ENCODE measurements around the gene MROH2A. TPM values are rescaled to one million over a fixed set of nuclear protein-coding genes. Genes with fewer than 3 reads are reported as not detected.
"Not testable (repeated sequence)": the region's sequence is repeated elsewhere in the genome, so short reads cannot be mapped to it uniquely, and the experiment has no call there.

Gene MROH2A, protein sequence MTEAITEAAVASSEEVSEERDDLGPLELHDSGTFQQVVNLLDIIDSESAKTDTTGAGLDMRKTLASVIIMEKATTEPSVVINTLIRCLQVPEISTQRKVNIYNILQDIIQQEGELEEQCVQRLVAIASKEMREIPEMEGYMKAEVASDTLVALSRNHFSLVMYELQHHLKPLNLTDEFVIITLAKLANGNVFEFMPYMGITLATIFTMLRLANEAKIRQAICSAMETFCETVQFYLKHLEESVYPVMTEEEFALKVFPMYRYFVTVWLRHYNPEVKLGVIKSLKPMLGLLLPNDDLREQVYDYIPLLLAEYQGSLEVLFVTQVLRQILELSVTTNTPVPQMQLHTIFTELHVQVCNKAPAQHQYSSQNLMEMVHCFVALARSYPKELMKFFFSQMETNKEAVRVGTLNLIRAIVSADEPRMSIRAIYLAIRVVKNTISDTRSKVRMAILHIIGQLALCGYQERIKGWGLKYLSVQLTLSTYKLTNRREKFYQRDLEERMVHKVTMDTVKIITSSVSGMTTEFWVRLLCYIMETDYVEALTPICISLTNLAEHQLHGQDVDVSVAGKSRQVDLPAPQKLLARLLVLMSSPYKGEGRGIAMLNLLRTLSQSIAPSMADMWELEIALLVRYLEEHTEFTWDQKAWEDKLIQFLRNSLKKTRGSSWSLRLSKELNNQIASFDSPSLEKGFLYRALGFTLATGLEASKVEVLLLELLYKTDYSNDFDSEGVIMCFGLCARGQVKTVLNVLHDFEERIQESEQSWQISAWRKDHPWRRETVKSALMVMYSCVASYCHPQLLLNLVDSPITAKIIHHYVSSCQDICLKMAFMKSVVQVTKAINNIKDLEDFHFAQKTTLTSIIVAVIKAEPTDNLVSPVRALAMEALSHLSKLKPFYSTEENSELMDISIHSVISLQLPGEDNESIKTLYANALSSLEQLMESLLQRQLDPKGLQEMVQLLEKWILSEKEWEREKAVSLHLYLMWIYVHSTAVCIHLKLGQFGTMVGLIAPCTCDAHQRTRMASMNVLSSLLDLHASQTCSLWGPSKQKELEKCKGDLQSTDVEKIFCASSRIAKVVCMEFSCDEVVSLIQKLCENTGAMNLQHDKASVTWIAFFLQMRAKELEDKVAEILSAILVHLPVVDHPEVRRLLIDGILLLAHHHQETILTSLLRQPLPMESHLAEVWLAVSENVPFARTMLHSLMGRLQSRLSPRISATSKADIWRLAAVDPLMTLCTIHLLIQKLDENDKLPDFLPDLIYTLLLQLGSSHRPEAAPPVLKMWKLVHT (N-terminal part only)
- not detected in 2 replicates for total RNA-seq (2014; rRNA removed; shearing (Covaris generic))
- polyA plus RNA-seq (2015; cell fraction: cytosol; rRNA removed) = not detected in 2 replicates
- polyA plus RNA-seq (2015; cell fraction: nucleus; rRNA removed) = 0.16 and 0.53 TPM in 2 replicates

DNA sequence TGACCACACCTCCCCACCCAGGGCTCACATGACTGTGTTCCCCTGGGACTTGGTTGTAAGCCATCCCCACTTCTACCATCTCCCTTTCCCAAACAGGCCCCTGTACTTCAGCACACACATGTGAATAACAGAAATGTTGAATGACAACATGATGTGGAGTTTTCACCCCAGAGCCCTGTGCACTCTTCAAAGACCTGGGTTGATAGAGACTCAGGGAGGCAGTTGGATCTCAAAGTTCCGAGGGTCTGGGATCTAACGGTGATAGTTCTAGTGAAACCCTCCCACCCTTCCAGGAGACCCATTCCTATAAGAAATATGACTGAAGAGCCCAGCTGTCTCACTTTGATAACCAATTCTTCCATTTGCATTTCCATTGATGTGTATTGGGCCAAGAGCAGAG lies at the start of gene MROH2A:
Gene MROH2A, plus strand, starts transcription at position 301 of the 400 bp plus-strand sequence. CDS start 1,029 bp downstream, outside the sequence.
- no peak for DNase-seq (ENCODE audit: low read depth)

DNA sequence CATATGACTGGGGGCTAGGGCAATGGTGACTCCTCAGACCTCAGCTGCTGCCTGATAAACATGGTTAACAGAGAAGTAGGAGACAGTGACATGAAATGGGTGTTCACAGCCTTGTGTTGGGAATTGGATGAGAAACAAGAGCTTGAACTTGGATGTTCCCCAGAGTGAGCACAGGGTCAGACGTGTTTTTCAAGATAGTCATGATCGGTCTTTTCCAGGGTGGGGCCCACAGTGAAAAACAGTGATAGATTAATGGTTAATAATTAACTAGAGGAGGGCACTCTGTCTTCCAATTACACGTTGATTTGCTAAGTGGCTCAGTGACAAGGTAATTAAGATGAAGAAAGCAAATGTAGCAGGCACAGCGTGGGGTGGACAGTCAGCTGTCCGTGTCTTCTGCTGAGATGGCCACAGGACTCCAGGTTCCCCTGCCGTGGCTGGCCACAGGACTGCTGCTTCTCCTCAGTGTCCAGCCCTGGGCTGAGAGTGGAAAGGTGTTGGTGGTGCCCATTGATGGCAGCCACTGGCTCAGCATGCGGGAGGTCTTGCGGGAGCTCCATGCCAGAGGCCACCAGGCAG lies 49.3 kb upstream of the MROH2A start, which contains the start of gene UGT1A3:
Gene UGT1A3, plus strand, starts transcription at position 320 of the 579 bp plus-strand sequence. Its CDS starts 85 bp downstream, at position 405.
- no peak for DNase-seq (ENCODE audit: low read depth)

DNA sequence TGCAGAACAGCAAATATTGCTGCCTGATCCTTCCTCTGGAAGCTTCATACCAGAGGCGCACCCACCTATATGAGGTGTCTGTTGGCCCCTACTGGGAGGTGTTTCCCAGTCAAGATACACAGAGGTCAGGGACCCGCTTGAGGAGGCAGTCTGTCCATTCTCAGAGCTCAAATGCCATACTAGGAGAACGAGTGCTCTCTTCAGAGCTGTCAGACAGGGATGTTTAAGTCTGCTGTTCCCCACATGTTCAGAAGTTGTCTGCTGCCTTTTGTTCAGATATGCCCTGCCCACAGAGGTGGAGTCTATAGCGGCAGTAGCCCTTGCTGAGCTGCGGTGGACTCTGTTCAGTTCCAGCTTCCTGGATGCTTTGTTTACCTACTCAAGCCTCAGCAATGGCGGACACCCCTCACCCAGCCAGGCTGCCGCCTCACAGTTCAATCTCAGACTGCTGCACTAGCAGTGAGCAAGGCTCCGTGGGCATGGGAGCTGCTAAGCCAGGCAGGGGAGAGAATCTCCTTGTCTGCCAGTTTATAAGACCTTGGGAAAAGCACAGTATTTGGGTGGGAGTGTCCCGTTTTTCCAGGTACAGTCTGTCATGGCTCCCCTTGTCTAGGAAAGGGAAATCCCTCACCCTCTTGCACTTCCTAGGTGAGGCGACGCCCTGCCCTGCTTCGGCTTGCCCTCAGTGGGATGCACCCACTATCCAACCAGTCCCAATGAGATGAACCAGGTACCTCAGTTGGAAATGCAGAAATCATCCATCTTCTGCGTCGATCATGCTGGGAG lies 41.1 kb upstream of the MROH2A start:
- not testable (repeated sequence) for DNase-seq (ENCODE audit: low read depth)

DNA sequence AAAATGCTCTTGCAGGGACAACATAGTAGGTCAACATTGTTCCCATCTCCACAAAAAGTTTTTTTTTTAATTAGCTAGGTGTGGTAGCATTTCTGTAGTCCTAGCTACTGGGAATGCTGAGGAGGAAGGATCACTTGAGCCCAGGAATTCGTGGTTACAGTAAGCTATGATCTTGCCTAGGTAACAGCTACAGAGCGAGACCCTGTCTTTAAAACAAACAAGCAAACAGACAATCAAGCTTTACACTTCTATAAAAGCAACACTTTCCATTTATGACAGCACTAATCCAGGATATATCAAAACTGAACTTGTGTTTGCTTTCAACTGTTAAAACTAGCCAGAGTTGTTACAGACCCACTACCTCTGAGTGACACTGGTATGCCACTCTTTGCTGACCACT lies 37.3 kb upstream of the MROH2A start:
- no peak for DNase-seq (ENCODE audit: low read depth)

DNA sequence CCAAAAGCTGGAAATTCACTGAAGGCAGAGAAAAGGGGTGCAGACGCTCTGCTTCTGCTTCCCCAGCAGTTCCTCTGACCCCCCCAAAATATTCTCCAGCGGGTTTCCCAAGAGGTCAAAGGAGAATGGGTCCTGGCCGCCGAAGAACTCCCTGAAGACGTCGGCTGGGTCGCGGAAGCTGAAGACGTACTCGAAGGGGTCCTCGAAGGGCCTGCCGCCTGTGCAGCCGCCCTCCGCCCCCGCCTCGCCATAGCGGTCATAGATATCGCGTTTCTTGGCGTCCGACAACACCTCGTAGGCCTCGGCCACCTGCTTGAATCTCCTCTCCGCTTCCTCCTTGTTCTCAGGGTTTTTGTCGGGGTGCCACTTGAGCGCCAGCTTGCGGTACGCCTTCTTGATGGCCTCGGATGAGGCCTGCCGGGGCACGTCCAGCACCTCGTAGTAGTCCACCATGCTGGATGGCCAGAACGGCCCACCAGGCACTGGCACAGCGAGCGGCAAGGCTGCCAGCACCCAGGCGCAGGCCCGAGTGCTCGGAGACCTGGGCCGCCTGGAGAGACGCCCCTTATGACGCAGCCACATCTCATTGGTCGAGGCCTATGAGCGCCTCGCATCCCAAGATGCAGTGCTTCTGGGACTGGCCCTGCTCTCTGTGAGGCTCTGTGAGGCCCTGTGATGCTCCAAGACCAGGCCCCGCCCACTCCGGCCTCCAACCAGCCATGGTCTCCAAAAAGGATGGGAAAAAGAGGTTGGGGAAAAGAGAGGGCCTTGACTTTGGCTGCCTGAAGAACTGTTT lies 34.5 kb upstream of the MROH2A start:
- DNase-seq (ENCODE audit: low read depth) = no peak

DNA sequence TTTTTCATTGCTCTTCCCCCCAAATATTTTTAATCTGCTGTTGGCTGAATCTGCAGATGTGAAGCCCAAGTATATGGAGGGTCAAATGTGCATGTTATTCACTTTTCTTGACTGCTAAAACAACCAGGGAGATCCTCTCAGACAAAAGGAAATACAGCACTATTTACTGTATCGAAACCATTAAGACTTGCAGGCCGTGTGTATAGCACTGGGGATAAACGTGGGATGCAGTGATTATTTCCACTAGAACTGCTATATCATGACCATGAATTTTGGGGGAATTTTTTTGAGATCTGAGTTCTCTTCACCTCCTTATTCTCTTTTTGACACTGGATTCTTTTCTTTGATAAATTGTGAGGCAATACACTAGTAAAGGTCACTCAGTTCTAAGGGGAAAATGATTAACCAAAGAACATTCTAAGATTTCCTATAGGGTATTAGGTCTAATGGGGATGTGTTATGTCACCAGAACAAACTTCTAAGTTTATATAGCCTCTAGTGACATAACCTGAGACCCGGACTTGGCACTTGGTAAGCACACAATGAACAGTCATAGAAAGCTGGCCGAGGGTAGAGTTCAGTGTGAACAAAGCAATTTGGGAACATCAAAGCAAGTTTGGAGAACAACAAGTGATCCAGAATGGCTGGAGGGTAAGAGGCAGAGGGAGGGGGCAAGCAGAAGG lies 32.9 kb upstream of the MROH2A start:
- no peak for DNase-seq (ENCODE audit: low read depth)

DNA sequence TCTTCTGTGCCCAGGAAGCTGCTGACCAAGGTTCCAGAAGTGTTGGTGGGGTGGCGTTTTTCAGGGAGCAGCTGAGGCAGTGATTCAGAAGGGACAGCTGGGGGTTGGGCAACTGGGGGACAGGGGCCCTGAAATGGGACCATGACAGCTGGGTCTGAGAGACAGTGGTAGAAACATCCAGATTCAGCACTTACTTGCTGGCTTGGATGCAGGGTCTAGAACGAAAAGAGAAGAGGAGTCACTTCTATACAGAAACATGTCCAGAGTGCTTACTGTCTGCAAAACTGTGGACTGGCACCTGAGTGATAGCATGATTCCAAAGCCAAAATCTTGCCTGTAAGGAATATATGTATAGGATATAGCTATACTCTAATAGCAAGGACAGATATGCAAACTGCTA lies 32.3 kb upstream of the MROH2A start:
- not testable (repeated sequence) for DNase-seq (ENCODE audit: low read depth)

DNA sequence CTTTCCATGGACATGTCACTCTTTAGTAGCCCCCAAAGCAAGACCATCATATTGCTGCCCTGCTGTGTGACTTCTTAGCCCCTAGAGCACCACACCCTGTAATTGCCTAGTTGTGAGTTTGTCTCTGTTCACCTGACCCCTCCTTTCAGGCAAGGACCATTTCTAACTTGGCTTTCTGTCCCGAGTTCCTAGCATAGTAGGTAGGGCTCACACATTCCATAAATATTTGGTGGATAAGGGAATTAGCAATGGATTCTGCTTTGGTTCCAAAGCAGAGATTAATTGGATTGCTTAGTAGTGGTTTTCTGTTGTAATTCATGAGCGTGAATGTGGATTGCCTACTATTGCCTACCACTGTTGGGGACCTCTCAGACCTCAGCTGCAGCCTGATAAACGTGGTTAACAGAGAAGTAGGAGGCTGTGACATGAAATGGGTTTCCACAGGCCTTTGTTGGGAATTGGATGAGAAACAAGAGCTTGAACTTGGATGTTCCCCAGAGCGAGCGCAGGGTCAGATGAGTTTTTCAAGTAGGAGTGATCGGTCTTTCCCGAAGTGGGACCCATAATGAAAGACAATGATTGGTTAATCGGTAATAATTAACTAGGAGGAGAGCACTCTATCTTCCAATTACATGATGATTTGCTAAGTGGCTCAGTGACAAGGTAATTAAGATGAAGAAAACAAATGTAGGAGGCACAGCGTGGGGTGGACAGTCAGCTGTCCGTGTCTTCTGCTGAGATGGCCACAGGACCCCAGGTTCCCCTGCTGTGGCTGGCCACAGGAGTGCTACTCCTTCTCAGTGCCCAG lies 31.5 kb upstream of the MROH2A start:
- no peak for DNase-seq (ENCODE audit: low read depth)

DNA sequence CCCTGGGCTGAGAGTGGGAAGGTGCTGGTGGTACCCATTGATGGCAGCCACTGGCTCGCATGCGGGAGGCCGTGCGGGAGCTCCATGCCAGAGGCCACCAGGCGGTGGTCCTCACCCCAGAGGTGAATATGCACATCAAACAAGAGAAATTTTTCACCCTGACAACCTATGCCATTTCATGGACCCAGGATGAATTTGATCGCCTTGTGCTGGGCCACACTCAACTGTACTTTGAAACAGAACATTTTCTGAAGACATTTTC lies 30.9 kb upstream of the MROH2A start:
- DNase-seq (ENCODE audit: low read depth) = no peak

DNA sequence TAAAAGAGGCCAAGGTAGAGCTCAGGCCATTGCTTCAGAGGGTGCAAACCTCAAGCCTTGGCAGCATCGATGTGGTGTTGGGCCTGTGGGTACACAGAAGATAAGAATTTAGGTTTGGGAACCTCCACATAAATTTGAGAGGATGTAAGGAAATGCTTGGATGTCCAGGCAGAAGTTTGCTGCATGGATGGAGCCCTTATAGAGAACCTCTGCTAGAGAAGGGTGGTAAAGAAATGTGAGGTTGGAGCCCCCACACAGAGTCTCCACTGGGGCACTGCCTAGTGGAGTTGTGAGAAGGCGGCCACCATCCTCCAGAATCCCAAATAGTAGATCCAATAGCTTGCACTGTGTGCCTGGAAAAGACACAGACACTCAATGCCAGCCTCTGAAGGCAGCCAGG lies 27.4 kb upstream of the MROH2A start:
- not testable (repeated sequence) for DNase-seq (ENCODE audit: low read depth)

DNA sequence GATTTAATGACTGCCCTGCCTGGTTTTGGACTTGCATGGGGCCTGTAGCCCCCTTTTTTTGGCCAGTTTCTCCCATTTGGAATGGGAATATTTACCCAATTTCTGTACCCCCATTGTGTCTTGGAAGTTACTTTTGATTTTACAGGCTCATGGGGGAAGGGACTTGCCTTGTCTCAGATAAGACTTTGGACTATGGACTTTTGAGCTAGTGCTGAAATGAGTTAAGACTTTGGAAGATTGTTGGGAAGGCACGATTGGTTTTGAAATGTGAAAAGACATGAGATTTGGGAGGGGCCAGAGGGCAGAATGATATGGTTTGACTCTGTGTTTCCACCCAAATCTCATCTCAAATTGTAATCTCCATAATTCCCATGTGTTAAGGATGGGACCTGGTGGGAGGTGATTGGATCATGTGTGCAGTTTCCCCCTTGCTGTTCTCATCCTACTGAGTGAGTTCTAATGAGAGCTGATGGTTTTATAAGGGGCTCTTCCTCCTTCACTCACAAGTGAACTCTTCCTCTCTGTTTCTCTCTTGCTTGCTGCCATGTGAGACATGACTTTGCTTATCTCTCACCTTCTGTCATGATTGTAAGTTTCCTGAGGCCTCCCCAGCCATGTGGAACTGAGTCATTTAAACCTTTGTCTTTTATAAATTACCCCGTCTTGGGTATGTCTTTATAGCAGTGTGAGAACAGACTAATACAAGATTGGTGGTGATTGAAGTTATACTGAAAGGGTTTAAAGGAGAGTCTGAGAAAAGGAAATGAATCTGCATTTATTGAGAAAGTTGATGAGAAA lies 26.7 kb upstream of the MROH2A start:
- not testable (repeated sequence) for DNase-seq (ENCODE audit: low read depth)

DNA sequence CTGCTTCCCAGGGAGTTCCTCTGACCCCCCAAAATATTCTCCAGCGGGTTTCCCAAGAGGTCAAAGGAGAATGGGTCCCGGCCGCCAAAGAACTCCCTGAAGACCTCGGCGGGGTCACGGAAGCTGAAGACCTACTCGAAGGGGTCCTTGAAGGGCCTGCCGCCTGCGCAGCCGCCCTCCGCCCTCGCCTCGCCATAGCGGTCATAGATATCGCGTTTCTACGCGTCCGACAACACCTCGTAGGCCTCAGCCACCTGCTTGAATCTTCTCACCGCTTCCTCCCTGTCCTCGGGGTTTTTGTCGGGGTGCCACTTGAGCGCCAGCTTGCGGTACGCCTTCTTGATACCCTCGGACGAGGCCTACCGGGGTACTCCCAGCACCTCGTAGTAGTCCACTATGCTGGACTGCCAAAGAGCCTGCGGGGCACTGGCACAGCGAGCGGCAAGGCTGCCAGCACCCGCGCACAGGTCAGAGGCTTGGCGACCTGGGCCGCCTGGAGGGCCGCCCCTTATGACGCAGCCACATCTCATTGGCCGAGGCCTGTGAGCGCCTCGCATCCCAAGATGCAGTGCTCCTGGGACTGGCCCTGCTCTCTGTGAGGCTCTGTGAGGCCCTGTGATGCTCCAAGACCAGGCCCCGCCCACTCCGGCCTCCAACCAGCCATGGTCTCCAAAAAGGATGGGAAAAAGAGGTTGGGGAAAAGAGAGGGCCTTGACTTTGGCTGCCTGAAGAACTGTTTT lies 23.1 kb upstream of the MROH2A start:
- no peak for DNase-seq (ENCODE audit: low read depth)

DNA sequence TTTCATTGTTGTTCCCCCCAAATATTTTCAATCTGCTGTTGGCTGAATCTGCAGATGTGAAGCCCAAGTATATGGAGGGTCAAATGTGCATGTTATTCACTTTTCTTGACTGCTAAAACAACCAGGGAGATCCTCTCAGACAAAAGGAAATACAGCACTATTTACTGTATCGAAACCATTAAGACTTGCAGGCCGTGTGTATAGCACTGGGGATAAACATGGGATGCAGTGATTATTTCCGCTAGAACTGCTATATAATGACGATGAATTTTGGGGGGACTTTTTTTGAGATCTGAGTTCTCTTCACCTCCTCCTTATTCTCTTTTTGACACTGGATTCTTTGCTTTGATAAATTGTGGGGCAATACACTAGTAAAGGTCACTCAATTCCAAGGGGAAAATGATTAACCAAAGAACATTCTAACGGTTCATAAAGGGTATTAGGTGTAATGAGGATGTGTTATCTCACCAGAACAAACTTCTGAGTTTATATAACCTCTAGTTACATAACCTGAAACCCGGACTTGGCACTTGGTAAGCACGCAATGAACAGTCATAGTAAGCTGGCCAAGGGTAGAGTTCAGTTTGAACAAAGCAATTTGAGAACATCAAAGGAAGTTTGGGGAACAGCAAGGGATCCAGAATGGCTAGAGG lies 21.6 kb upstream of the MROH2A start:
- no peak for DNase-seq (ENCODE audit: low read depth)

DNA sequence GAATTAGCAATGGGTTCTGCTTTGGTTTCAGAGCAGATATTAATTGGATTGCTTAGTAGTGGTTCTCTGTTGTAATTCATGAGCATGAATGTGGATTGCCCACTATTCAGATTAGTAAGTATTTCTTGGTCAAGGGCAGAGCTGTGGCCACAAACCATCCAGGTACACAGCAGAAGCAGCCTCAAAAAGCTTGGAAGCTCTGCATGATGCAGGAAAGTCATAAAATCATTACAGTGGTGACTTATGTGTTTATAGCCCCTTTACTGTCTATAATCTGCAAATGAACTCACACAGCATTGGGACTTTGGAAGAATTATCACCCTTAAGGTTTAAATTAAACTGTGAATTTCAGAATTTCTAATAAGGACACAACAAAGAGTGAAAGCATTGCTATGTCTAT lies 20.0 kb upstream of the MROH2A start:
- DNase-seq (ENCODE audit: low read depth) = no peak

DNA sequence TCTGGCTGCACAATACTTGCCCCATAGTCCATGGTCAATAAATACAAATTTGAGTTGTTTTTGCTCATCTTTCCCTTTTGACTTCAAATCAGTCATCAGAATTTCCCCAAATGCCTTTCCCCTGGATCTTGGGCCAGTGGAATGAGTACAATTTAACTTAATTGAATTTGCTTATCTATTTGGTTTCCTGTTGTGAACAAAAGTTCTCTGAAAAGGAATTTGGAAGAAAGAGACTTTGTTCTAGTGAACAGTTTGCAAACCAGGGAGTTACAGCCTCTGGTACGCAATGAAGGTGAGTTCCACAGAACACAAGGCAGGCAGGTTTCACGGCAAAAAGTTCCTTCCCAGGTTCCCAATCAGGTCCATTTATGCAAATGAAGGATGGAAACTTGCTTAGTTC lies 19.3 kb upstream of the MROH2A start:
- DNase-seq (ENCODE audit: low read depth) = no peak

DNA sequence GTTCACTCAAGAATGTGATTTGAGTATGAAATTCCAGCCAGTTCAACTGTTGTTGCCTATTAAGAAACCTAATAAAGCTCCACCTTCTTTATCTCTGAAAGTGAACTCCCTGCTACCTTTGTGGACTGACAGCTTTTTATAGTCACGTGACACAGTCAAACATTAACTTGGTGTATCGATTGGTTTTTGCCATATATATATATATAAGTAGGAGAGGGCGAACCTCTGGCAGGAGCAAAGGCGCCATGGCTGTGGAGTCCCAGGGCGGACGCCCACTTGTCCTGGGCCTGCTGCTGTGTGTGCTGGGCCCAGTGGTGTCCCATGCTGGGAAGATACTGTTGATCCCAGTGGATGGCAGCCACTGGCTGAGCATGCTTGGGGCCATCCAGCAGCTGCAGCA lies 18.1 kb upstream of the MROH2A start, which contains the start of gene UGT1A1:
Gene UGT1A1, plus strand, starts transcription at position 228 of the 400 bp plus-strand sequence. Its CDS starts 18 bp downstream, at position 246.
- no peak for DNase-seq (ENCODE audit: low read depth)
